ENCODE measurements around the gene TRAPPC14.
"Not testable (repeated sequence)": the region's sequence is repeated elsewhere in the genome, so short reads cannot be mapped to it uniquely, and the experiment has no call there.

The TRAPPC14 gene

GRCh38 chr7:100152937-100153666, 5.4 kb downstream of the TRAPPC14 start:
- no peak for DNase-seq

- no peak for DNase-seq
Measured at GRCh38 chr7:100152404-100152803, 6.1 kb downstream of the TRAPPC14 start.

- peak; percentile 99 for DNase-seq
Measured at GRCh38 chr7:100148559-100149328, 9.8 kb downstream of the TRAPPC14 start, which contains the start of gene LAMTOR4. Gene LAMTOR4 (plus strand): TSS chr7:100148918. CDS start chr7:100148973, 55 bp downstream.

GRCh38 chr7:100148225-100148558, 10.3 kb downstream of the TRAPPC14 start:
- DNase-seq = no peak

- no peak for DNase-seq
Measured at GRCh38 chr7:100147278-100147677, 11.2 kb downstream of the TRAPPC14 start.

- DNase-seq = not testable (repeated sequence)
Measured at GRCh38 chr7:100146350-100146749, 12.2 kb downstream of the TRAPPC14 start.

- no peak for DNase-seq
Measured at GRCh38 chr7:100142461-100142860, 16.1 kb downstream of the TRAPPC14 start.

GRCh38 chr7:100141555-100141949, 17.0 kb downstream of the TRAPPC14 start:
- no peak for DNase-seq

GRCh38 chr7:100137851-100138760, 20.4 kb downstream of the TRAPPC14 start:
- DNase-seq = peak; percentile 72

GRCh38 chr7:100132697-100133151, 25.8 kb downstream of the TRAPPC14 start:
- peak; percentile 27 for DNase-seq

GRCh38 chr7:100132126-100132525, 26.4 kb downstream of the TRAPPC14 start:
- no peak for DNase-seq

GRCh38 chr7:100130608-100131453, 27.7 kb downstream of the TRAPPC14 start:
- peak; percentile 56 for DNase-seq

- DNase-seq = not testable (repeated sequence)
Measured at GRCh38 chr7:100130220-100130607, 28.3 kb downstream of the TRAPPC14 start.

GRCh38 chr7:100128637-100128963, 29.9 kb downstream of the TRAPPC14 start:
- DNase-seq = no peak

GRCh38 chr7:100127866-100128636, 30.5 kb downstream of the TRAPPC14 start:
- DNase-seq = no peak

GRCh38 chr7:100126931-100127865, 31.3 kb downstream of the TRAPPC14 start, which contains the start of gene MBLAC1:
Gene MBLAC1 (plus strand): TSS chr7:100126967. CDS start chr7:100127396, 429 bp downstream.
- peak; percentile 78 for DNase-seq

- DNase-seq = no peak
Measured at GRCh38 chr7:100126239-100126930, 32.1 kb downstream of the TRAPPC14 start.

- DNase-seq = no peak
Measured at GRCh38 chr7:100124301-100125230, 34.0 kb downstream of the TRAPPC14 start.

All from DMS153 (cell line).